Calu3 (cell line): Measurements from ENCODE around the gene SELENOH. TPM values are rescaled to one million over a fixed set of nuclear protein-coding genes. Genes with fewer than 3 reads are reported as not detected.
A peak's percentile ranks its signal among the peaks of the same experiment; 100 is the strongest.

ENCODE experiments used
- BruUV-seq: library from RNA; stranded (reverse); fragments of 400-500 nt; replicated peaks from 2 replicates; lab custom pipeline; 2021; lab: Mats Ljungman, UMichigan
- CTCF ChIA-PET: fragments of 300-600 bp; sonication (Branson Sonifier 250); formaldehyde crosslinking; loops from one replicate; lab custom pipeline; 2022; ENCODE audit warnings: antibody characterized with exemption; lab: Charles Lee
- DNase-seq: peaks from one replicate; pipeline ENCODE4 v3.0.0; 2022
- H3K27ac Mint-ChIP-seq: one replicate; pipeline ENCODE4 v1.8.0; 2022; ENCODE audit warnings: mixed read lengths; ENCODE audit not compliant: unreplicated experiment
- H3K27me3 Mint-ChIP-seq: one replicate; pipeline ENCODE4 v1.8.0; 2022; ENCODE audit warnings: mixed read lengths; ENCODE audit not compliant: unreplicated experiment
- H3K36me3 Mint-ChIP-seq: one replicate; pipeline ENCODE4 v1.8.0; 2022; ENCODE audit warnings: mild to moderate bottlenecking, moderate library complexity, mixed read lengths; ENCODE audit not compliant: insufficient read depth, unreplicated experiment
- H3K4me1 Mint-ChIP-seq: one replicate; pipeline ENCODE4 v1.8.0; 2022; ENCODE audit warnings: mild to moderate bottlenecking, low read depth, mixed read lengths; ENCODE audit not compliant: unreplicated experiment
- H3K4me3 Mint-ChIP-seq: one replicate; pipeline ENCODE4 v1.8.0; 2022; ENCODE audit warnings: mild to moderate bottlenecking, low read depth, moderate library complexity, mixed read lengths; ENCODE audit not compliant: unreplicated experiment
- H3K9me3 Mint-ChIP-seq: one replicate; pipeline ENCODE4 v1.8.0; 2022; ENCODE audit warnings: low read depth, mixed read lengths; ENCODE audit not compliant: unreplicated experiment
- intact Hi-C: fragments of 100-400 bp; cut with micrococcal nuclease; formaldehyde crosslinking; loops from one replicate; pipeline ENCODE4 v1.10.0; 2022; ENCODE audit not compliant: unreplicated experiment
- total RNA-seq: library from RNA; stranded (reverse); gene quantifications from 2 replicates; pipeline ENCODE4 v1.2.3, GENCODE V29; 2022
- TF ChIP-seq, protein P1 (sequence below): fragments of 200-600 bp; IDR thresholded peaks from one replicate; pipeline ENCODE4 v1.8.0; 2022; ENCODE audit warnings: antibody characterized with exemption; ENCODE audit not compliant: unreplicated experiment

The SELENOH gene
- total RNA-seq, 1 experiment from 2014 or later = 131 TPM

DNA sequence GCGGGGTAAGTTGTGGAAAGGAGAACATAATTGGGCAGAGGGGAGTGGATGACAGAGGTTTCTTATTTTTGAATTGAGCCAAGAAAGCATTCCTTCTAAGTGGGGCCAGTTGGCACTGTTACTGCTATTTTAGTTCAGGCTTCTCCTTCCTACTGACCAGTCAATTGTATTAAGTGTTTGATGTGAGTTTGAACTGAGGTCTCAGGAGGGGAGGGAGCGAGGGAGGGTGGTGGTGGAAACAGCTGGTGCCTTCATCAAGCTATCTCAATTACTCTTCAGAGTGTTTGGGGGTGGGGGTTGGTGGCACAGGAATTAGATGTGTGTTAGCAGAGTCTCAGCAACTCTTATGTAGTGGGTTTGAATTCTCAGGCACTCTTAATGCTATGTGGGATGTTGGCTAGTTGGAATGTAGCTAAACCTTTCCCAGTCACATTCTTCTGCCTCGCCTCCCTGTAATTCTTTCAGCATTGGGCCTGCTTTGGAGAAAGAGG is 34.8 kb downstream of the SELENOH start:
- H3K36me3 Mint-ChIP-seq = peaks cover 78% of the 10 kb centered on the region

DNA sequence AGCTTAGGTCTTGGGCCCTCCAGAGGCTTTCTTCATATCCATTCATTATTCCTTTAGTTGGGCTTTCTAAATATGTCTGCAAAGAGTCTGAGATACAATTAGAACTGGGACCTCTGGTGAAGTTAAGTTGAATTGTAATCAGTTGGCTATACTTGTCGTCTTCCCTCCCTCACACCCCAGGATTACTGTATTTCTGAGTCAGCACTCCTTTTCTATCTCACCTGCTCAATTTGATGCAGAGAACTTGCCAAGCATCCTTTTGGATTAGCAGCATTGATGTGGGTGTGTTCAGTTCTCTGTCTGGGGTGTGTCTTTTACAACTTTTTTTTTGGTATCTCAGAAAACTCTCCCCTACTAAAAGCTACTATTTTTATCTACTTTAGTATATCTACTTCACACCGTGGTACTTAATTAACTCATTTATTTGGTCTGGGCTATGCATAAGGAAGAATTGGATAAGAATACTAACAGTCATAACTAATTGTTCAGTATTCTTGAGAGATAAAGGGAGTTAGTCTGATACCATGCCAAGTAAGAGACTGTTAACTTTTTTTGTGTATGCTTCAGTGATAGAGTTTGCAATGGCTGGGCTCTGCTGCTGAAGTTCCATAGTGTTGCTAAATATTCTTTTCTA is 35.4 kb downstream of the SELENOH start:
- no peaks in the 10 kb centered on the region for H3K9me3 Mint-ChIP-seq

More for the DNA sequence above, 34.8 kb downstream of the SELENOH start:
- Mint-ChIP-seq H3K4me3 (peak overlapping the region; percentile 66), H3K27me3 (no peaks in the 10 kb centered on the region), H3K4me1 (peaks cover 92% of the 10 kb centered on the region), H3K27ac (peak overlapping the region; percentile 99), H3K9me3 (peaks cover 3% of the 10 kb centered on the region)
- intact Hi-C loops = no loop called here
- TF ChIP-seq, protein P1, sequence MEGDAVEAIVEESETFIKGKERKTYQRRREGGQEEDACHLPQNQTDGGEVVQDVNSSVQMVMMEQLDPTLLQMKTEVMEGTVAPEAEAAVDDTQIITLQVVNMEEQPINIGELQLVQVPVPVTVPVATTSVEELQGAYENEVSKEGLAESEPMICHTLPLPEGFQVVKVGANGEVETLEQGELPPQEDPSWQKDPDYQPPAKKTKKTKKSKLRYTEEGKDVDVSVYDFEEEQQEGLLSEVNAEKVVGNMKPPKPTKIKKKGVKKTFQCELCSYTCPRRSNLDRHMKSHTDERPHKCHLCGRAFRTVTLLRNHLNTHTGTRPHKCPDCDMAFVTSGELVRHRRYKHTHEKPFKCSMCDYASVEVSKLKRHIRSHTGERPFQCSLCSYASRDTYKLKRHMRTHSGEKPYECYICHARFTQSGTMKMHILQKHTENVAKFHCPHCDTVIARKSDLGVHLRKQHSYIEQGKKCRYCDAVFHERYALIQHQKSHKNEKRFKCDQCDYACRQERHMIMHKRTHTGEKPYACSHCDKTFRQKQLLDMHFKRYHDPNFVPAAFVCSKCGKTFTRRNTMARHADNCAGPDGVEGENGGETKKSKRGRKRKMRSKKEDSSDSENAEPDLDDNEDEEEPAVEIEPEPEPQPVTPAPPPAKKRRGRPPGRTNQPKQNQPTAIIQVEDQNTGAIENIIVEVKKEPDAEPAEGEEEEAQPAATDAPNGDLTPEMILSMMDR = no peak
- CTCF ChIA-PET = interaction anchor here (1.2 kb wide), 1 partner anchor 14 kb away, joined by 3 read pairs; the partner anchor contains the start of gene CTNND1
- no peak for DNase-seq
- BruUV-seq = no TSS peak

DNA sequence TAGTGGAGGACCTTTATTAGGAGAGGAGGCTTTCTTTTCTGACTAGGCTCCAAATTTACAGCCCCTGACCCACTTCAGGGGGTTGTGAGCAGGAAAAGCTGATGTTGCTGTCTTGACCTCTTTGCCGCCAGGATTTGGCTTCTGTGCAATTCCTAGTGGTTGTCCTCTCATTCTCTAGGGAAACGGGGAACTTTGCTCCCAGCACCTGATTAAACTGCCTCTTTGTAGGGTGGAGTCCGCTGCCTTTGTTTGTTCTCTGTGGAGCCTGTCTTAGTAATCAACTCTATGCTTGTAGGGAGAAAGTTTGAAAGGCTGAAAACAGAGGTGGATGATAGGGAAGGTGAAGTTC is 36.7 kb downstream of the SELENOH start:
- peak overlapping the region; percentile 99 for H3K27ac Mint-ChIP-seq

More for the DNA sequence above, 35.4 kb downstream of the SELENOH start:
- no TSS peak for BruUV-seq
- intact Hi-C loops = no loop called here
- Mint-ChIP-seq H3K27me3 (no peaks in the 10 kb centered on the region), H3K4me1 (peaks cover 92% of the 10 kb centered on the region), H3K4me3 (peak overlapping the region; percentile 66), H3K27ac (peak overlapping the region; percentile 99), H3K36me3 (peaks cover 80% of the 10 kb centered on the region)
- TF ChIP-seq, protein P1 = no peak
- CTCF ChIA-PET = interaction anchor here (1.2 kb wide), 1 partner anchor 15 kb away, joined by 3 read pairs; the partner anchor contains the start of gene CTNND1
- no peak for DNase-seq

DNA sequence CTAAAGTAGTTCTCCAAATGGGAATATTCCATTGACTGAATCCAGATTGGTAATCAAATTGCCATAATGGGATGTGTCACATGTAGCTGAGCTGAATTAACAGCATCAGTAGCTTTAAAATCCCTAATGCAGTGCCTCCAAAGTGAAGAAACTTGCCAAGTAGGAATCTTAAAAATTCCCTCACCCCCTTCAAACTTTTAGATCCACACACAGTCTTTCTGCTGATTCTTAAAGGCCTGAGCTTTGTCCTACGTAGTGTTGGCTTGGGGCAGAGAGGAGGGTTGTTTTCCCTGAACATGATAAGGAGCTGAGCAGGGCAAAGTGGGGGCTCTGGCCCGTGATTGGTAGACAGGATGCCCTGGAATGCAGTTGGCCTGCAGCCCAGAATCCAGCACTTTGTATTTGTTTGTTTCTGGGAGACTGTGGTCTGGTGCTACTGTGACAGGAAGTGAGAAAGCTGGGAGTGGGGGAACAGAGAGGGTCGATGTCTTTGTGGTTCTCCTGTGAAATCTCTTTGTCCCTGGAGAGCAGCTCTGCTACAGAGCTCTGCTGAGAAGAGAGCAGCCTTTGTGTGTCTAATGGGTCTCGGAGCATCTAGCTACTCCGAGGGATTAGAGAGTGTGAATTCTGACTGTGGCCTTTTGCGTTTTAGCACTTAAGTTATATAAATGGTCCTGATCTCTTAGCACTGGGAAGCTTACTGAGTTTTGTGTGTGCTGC is 37.2 kb downstream of the SELENOH start:
- Mint-ChIP-seq H3K9me3 (no peaks in the 10 kb centered on the region), H3K4me3 (peak overlapping the region; percentile 66), H3K27ac (peak overlapping the region; percentile 99), H3K27me3 (no peaks in the 10 kb centered on the region), H3K36me3 (peaks cover 83% of the 10 kb centered on the region), H3K4me1 (peaks cover 93% of the 10 kb centered on the region)
- BruUV-seq = no TSS peak
- CTCF ChIA-PET = interaction anchor here (0.6 to 2.2 kb wide), 8 partner anchors 10 to 156 kb away, joined by 4 to 15 read pairs (median 4); partner anchors contain the start of gene CTNND1
- TF ChIP-seq, protein P1 = no peak
- DNase-seq = peak; percentile 93
- intact Hi-C loops = loop anchor here (1.0 kb wide), 1 partner anchor 17 kb away; the partner anchor contains the start of gene CTNND1

More for the DNA sequence above, 36.7 kb downstream of the SELENOH start:
- Mint-ChIP-seq H3K9me3 (no peaks in the 10 kb centered on the region), H3K4me3 (peak overlapping the region; percentile 66), H3K27me3 (no peaks in the 10 kb centered on the region), H3K4me1 (peaks cover 92% of the 10 kb centered on the region), H3K36me3 (peaks cover 81% of the 10 kb centered on the region)
- no peak for DNase-seq
- CTCF ChIA-PET = interaction anchor here (0.6 to 2.2 kb wide), 8 partner anchors 9 to 157 kb away, joined by 4 to 15 read pairs (median 4); partner anchors contain the start of gene CTNND1
- BruUV-seq = TSS peak; percentile 89
- intact Hi-C loops = no loop called here
- TF ChIP-seq, protein P1 = no peak
